H1 (cell line): ENCODE data around the gene ERI3. TPM values are rescaled to one million over a fixed set of nuclear protein-coding genes. Genes with fewer than 3 reads are reported as not detected.

ENCODE experiments used
- CTCF ChIA-PET: fragments of 300-600 bp; sonication (Branson Sonifier 250); formaldehyde crosslinking; loops from one replicate; lab custom pipeline; 2021; ENCODE audit not compliant: partially characterized antibody; lab: Charles Lee
- POLR2A ChIA-PET: fragments of 300-600 bp; sonication (Branson Sonifier 250); formaldehyde crosslinking; loops from one replicate; lab custom pipeline; 2021; ENCODE audit warnings: inconsistent platforms; ENCODE audit not compliant: partially characterized antibody; lab: Charles Lee
- DNase-seq, 2 experiments: peaks; one replicate each; pipeline versions ENCODE4 v3.0.0 to v3.0.0-alpha.2; 2010 to 2022; ENCODE audit warnings: low spot score in 2 of 2, low read depth in 1 of 2, mixed read lengths in 1 of 2
- FAIRE-seq: peaks from 2 replicates; lab custom pipeline; 2011; peaks lifted over from hg19 to GRCh38; lab: Jason Lieb, UNC
- H2AFZ ChIP-seq: 2 replicates; pipeline ENCODE4 v1.8.1; 2012; ENCODE audit warnings: low read length, inconsistent platforms
- H2AK5ac ChIP-seq: 2 replicates; pipeline ENCODE4 v1.6.1; 2013; ENCODE audit warnings: low read depth, low read length
- H2BK120ac ChIP-seq: replicated peaks from 2 replicates; pipeline ENCODE3; 2013; ENCODE audit warnings: low read depth, low read length, inconsistent platforms
- H2BK12ac ChIP-seq: 2 replicates; pipeline ENCODE4 v1.6.1; 2013; ENCODE audit warnings: low read depth, low read length
- H2BK15ac ChIP-seq: 2 replicates; pipeline ENCODE4 v1.6.1; 2013; ENCODE audit warnings: low read length
- H2BK20ac ChIP-seq: 2 replicates; pipeline ENCODE4 v1.6.1; 2013; ENCODE audit warnings: low read length
- H2BK5ac ChIP-seq: 2 replicates; pipeline ENCODE4 v1.6.1; 2013; ENCODE audit warnings: low read depth, low read length
- H3K14ac ChIP-seq: 2 replicates; pipeline ENCODE4 v1.6.1; 2013; ENCODE audit warnings: inconsistent platforms; ENCODE audit not compliant: insufficient read length
- H3K18ac ChIP-seq: 2 replicates; pipeline ENCODE4 v1.6.1; 2013; ENCODE audit warnings: low read length; ENCODE audit errors: extremely low read depth
- H3K23ac ChIP-seq: 2 replicates; pipeline ENCODE4 v1.6.1; 2013; ENCODE audit warnings: inconsistent platforms; ENCODE audit not compliant: insufficient read length
- H3K23me2 ChIP-seq: 2 replicates; pipeline ENCODE4 v1.6.1; 2013; ENCODE audit warnings: low read depth, low read length
- H3K27ac ChIP-seq: 2 replicates; pipeline ENCODE4 v1.6.1; 2011; ENCODE audit warnings: low read depth, low read length, inconsistent platforms
- H3K27me3 ChIP-seq, 4 experiments: replicated peaks in 1 of 4; 1 replicate in 1 of 4; 2 replicates in 3 of 4; pipeline versions ENCODE4 v1.6.1 to v1.8.1; 2011 to 2013; ENCODE audit warnings: low read length in 3 of 4, mild to moderate bottlenecking in 3 of 4, inconsistent platforms in 2 of 4, mixed read lengths in 2 of 4, moderate library complexity in 1 of 4; ENCODE audit not compliant: control insufficient read depth in 3 of 4, insufficient read depth in 3 of 4; ENCODE audit errors: extremely low read depth in 1 of 4
- H3K36me3 ChIP-seq, 4 experiments: 2 replicates each; pipeline versions ENCODE4 v1.6.1 to v1.8.1; 2011 to 2013; ENCODE audit warnings: mild to moderate bottlenecking in 4 of 4, low read length in 3 of 4, moderate library complexity in 2 of 4, control low read depth in 1 of 4, inconsistent platforms in 1 of 4; ENCODE audit not compliant: insufficient read depth in 4 of 4, control insufficient read depth in 2 of 4
- H3K4ac ChIP-seq: replicated peaks from 2 replicates; pipeline ENCODE3; 2013; ENCODE audit warnings: low read length, low read depth, mixed read lengths, inconsistent platforms; ENCODE audit not compliant: insufficient read length
- H3K4me1 ChIP-seq, 4 experiments: replicated peaks in 1 of 4; 1 replicate in 1 of 4; 2 replicates in 3 of 4; pipeline versions ENCODE4 v1.6.1 to v1.8.1; 2011 to 2013; ENCODE audit warnings: low read length in 3 of 4, inconsistent platforms in 2 of 4, mixed read lengths in 1 of 4; ENCODE audit not compliant: insufficient read depth in 4 of 4, control insufficient read depth in 3 of 4
- H3K4me2 ChIP-seq, 2 experiments: 2 replicates each; pipeline versions ENCODE4 v1.6.1 to v1.8.1; 2011 to 2013; ENCODE audit warnings: low read depth in 2 of 2, low read length in 2 of 2, control low read depth in 1 of 2, inconsistent platforms in 1 of 2, mild to moderate bottlenecking in 1 of 2; ENCODE audit not compliant: insufficient read depth in 1 of 2
- H3K4me3 ChIP-seq, 4 experiments: fragments of 200-600, 300-600 bp in 1 of 4; sonication (generic), shearing (Covaris generic), sonication (Bioruptor Twin) in 1 of 4; 2 replicates each; pipeline versions ENCODE4 v1.5.1 to v1.8.1; 2011 to 2016; ENCODE audit warnings: low read length in 4 of 4, low read depth in 3 of 4, control low read depth in 2 of 4, inconsistent platforms in 2 of 4, mild to moderate bottlenecking in 2 of 4, mixed read lengths in 1 of 4, moderate library complexity in 1 of 4; ENCODE audit not compliant: insufficient read depth in 2 of 4; ENCODE audit errors: extremely low read depth in 1 of 4
- H3K56ac ChIP-seq: replicated peaks from 2 replicates; pipeline ENCODE3; 2013; ENCODE audit warnings: low read depth, mild to moderate bottlenecking, mixed read lengths, low read length, inconsistent platforms; ENCODE audit not compliant: insufficient read length
- H3K79me1 ChIP-seq: 2 replicates; pipeline ENCODE4 v1.6.1; 2013; ENCODE audit warnings: low read depth, low read length, control low read depth
- H3K79me2 ChIP-seq, 2 experiments: 2 replicates each; pipeline versions ENCODE4 v1.6.1 to v1.8.1; 2012 to 2013; ENCODE audit warnings: low read length in 2 of 2, mild to moderate bottlenecking in 2 of 2, inconsistent platforms in 1 of 2; ENCODE audit not compliant: insufficient read depth in 2 of 2, control insufficient read depth in 1 of 2
- H3K9ac ChIP-seq, 4 experiments: replicated peaks in 1 of 4; 1 replicate in 1 of 4; 2 replicates in 3 of 4; pipeline versions ENCODE4 v1.6.1 to v1.8.1; 2011 to 2013; ENCODE audit warnings: low read depth in 3 of 4, low read length in 3 of 4, control low read depth in 2 of 4, mild to moderate bottlenecking in 2 of 4, moderate library complexity in 2 of 4, inconsistent platforms in 1 of 4; ENCODE audit errors: extremely low read depth in 1 of 4
- H3K9me3 ChIP-seq, 2 experiments: 2 replicates each; pipeline versions ENCODE4 v1.6.1 to v1.8.1; 2012 to 2013; ENCODE audit warnings: mild to moderate bottlenecking in 2 of 2, moderate library complexity in 2 of 2, control low read depth in 1 of 2, inconsistent platforms in 1 of 2, low read depth in 1 of 2, low read length in 1 of 2, mixed read lengths in 1 of 2; ENCODE audit not compliant: insufficient read depth in 2 of 2
- H4K20me1 ChIP-seq, 2 experiments: replicated peaks in 1 of 2; 2 replicates each; pipeline versions ENCODE3 to v1.8.1; 2011 to 2013; ENCODE audit warnings: inconsistent platforms in 2 of 2, low read length in 2 of 2, mild to moderate bottlenecking in 1 of 2; ENCODE audit not compliant: insufficient read depth in 2 of 2, control insufficient read depth in 1 of 2
- H4K5ac ChIP-seq: 2 replicates; pipeline ENCODE4 v1.6.1; 2013; ENCODE audit warnings: low read length, low read depth, mixed read lengths, inconsistent platforms; ENCODE audit not compliant: insufficient read length
- H4K8ac ChIP-seq: 2 replicates; pipeline ENCODE4 v1.8.0; 2013; ENCODE audit warnings: mild to moderate bottlenecking, moderate library complexity, low read length, inconsistent platforms; ENCODE audit not compliant: insufficient read depth; ENCODE audit errors: extremely low read depth
- H4K91ac ChIP-seq: replicated peaks from 2 replicates; pipeline ENCODE3; 2013; ENCODE audit warnings: low read length, mixed read lengths, inconsistent platforms; ENCODE audit not compliant: insufficient read length
- JUN ChIP-seq: IDR thresholded peaks from 2 replicates; pipeline ENCODE4 v1.6.1; 2011; ENCODE audit warnings: low read depth, mild to moderate bottlenecking, improper control_type of control experiment, low read length
- TBP ChIP-seq: IDR thresholded peaks from 2 replicates; pipeline ENCODE4 v1.6.1; 2011; ENCODE audit warnings: low read depth, low read length, improper control_type of control experiment
- WGBS, 2 experiments: shearing (Covaris generic) in 1 of 2; methylation state at CpG; one replicate each; pipeline versions ENCODE4 v1.1.6 to v1.1.7; 2013 to 2015; ENCODE audit warnings: low lambda C conversion rate in 2 of 2, mixed read lengths in 2 of 2, inconsistent platforms in 1 of 2, low coverage in 1 of 2, missing lambda C conversion rate in 1 of 2; ENCODE audit not compliant: insufficient replicate concordance in 2 of 2, insufficient coverage in 1 of 2, insufficient read length in 1 of 2; ENCODE audit errors: extremely low coverage in 1 of 2, missing lambda C conversion rate in 1 of 2; 5-methylcytosine and 5-hydroxymethylcytosine counted together
- polyA plus RNA-seq, 7 experiments: library from polyadenylated mRNA; depleted of rRNA in 3 of 7; stranded (reverse) in 5 of 7; unstranded in 2 of 7; fragments of >200 nt in 5 of 7; fragments of 200-250 nt in 2 of 7; gene quantifications; 1 replicate in 5 of 7; 2 replicates in 1 of 7; 4 replicates in 1 of 7; pipeline versions ENCODE4 v1.2.1 to v1.2.3, GENCODE V29; 2011 to 2013; ENCODE audit warnings: missing spikeins in 2 of 7, mixed read lengths in 2 of 7
- total RNA-seq: library from RNA; stranded (reverse); fragmentation: NEBNext Ultra II Directional; extraction: Animal tissue kit (Norgen Biotek cat#: 25700); gene quantifications from 2 replicates; pipeline ENCODE4 v1.2.1, GENCODE V29; 2021

ERI3 gene
- total and polyA plus RNA-seq, 2 of the 8 experiments (the other 6 are each of a cell fraction or from before 2014, with no cell fraction given), result 81.1 to 199 TPM

DNA sequence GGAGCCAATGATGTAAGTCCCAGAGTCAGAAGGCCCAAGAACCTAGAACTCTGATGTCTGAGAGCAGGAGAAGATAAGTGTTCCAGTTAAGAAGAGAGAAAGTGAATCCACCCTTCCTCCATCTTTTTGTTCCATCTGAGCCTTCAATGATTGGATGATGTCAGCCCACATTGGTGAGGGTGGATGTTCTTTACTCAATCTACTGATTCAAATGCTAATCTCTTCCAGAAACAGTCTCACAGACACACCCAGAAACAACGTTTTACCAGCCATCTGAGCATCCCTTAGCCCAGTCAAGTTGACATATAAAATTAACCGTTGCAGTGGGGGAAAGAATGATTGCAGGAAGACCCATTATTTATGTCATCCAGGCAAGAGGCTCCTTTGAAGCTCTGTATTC, 33.5 kb upstream of the ERI3 start:
- no peak overlapping the region for H3K18ac ChIP-seq
- H3K79me1 ChIP-seq, result no peaks in the 10 kb centered on the region
- no peak for TF ChIP-seq JUN
- TF ChIP-seq TBP, result no peak
- no peaks in the 10 kb centered on the region for H4K20me1 ChIP-seq
- no peak overlapping the region for H3K27ac ChIP-seq
- H3K23ac ChIP-seq, result no peak overlapping the region
- H4K8ac ChIP-seq, result no peak overlapping the region
- no peak overlapping the region for H2BK12ac ChIP-seq
- no peak overlapping the region for H3K56ac ChIP-seq
- no peak overlapping the region for H4K91ac ChIP-seq
- FAIRE-seq (no peak), DNase-seq (no peak)
- peaks cover 0 to 5% (median 0%) of the 10 kb centered on the region in 4 experiments; a peak in 1 of 7 replicates for H3K4me1 ChIP-seq
- no peak overlapping the region for H2BK5ac ChIP-seq
- H3K4me3 ChIP-seq, result no peak overlapping the region
- no peaks in the 10 kb centered on the region; a peak in 1 of 7 replicates for H3K27me3 ChIP-seq
- no peak overlapping the region for H2BK20ac ChIP-seq
- H3K14ac ChIP-seq, result no peak overlapping the region
- no peak overlapping the region for H2AFZ ChIP-seq
- ChIA-PET POLR2A (no interaction called here), CTCF (interaction anchor here (0.9 to 4.7 kb wide), 3 partner anchors 10 to 155 kb away, joined by 3 to 23 read pairs (median 5); no protein-coding TSS in a partner anchor)
- H3K4ac ChIP-seq, result no peak overlapping the region
- no peak overlapping the region for H4K5ac ChIP-seq
- H3K4me2 ChIP-seq, result no peak overlapping the region
- no peak overlapping the region for H3K9ac ChIP-seq
- no peak overlapping the region for H2BK15ac ChIP-seq
- no peak overlapping the region for H2BK120ac ChIP-seq
- no peaks in the 10 kb centered on the region for H3K79me2 ChIP-seq
- no peak overlapping the region for H2AK5ac ChIP-seq
- WGBS, 2 experiments, result 71% methylated on average over 2 of the region's 2 CpGs; no CpG with 5 or more reads in 1 of the 2 experiments
- H3K36me3 ChIP-seq, result no peaks in the 10 kb centered on the region
- H3K9me3 ChIP-seq, result no peaks in the 10 kb centered on the region
- no peaks in the 10 kb centered on the region for H3K23me2 ChIP-seq
